Urothelium cell line (cell line): ENCODE results near the gene NUDT3.
"Not testable (repeated sequence)": the region's sequence is repeated elsewhere in the genome, so short reads cannot be mapped to it uniquely, and the experiment has no call there.

ENCODE experiments used
- DNase-seq: peaks from one replicate; pipeline ENCODE4 v3.0.0; 2011; ENCODE audit warnings: low spot score, mixed read lengths
- FAIRE-seq: peaks from 2 replicates; lab custom pipeline; 2011; peaks lifted over from hg19 to GRCh38; lab: Jason Lieb, UNC

NUDT3 gene

DNA sequence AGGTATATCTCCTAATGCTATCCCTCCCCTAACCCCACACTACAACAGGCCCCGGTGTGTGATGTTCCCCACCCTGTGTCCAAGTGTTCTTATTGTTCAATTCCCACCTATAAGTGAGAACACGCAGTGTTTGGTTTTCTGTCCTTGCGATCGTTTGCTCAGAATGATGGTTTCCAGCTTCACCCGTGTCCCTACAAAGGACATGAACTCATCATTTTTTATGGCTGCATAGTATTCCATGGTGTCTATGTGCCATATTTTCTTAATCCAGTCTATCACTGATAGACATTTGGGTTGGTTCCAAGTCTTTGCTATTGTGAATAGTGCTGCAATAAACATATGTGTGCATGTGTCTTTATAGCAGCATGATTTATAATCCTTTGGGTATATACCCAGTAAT, 20.6 kb downstream of the NUDT3 start:
- FAIRE-seq, DNase-seq: not testable (repeated sequence)

DNA sequence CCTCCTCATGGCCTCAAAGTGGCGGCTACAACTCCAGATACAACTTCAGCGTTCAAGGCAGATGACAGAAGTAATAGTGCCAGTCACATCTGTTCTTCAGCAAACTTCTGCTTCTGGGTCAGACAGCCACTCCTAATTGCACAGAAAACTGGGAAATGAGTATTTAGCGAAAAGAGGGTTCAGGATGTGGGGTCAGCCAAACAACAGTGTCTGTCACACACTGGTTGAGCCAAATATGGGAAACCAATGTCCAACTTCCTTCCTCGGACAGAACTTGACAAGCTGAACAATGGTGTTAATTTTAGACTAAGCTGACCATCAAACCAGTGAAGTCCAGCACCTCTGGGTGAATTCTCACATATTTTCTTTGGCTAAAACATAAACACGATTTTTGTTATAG, 22.1 kb downstream of the NUDT3 start:
- DNase-seq: no peak
- no peak for FAIRE-seq

DNA sequence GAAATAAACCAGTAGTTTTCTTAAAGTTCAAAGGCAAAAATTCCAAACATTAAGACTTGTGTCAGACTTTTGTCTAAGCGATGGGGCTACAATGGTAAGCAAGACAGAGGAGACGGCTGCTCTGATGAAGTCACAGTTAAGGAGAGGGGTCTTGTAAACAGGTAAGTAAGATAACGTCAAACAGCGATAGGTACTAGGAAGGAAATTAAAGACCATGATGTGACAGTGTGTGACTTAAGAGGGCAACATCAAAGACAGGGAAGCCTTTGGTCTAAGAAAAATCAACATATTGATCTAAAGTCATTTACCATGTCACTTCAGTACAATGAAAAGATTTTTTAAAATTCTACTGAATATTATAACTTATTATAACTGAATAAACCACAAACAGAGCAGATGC, 23.1 kb downstream of the NUDT3 start:
- no peak for DNase-seq
- FAIRE-seq: no peak

GRCh38 chr6:34366639-34366921, 25.9 kb downstream of the NUDT3 start:
- DNase-seq (no peak), FAIRE-seq (no peak)

GRCh38 chr6:34365781-34366638, 26.5 kb downstream of the NUDT3 start:
- DNase-seq, FAIRE-seq: not testable (repeated sequence)

DNA sequence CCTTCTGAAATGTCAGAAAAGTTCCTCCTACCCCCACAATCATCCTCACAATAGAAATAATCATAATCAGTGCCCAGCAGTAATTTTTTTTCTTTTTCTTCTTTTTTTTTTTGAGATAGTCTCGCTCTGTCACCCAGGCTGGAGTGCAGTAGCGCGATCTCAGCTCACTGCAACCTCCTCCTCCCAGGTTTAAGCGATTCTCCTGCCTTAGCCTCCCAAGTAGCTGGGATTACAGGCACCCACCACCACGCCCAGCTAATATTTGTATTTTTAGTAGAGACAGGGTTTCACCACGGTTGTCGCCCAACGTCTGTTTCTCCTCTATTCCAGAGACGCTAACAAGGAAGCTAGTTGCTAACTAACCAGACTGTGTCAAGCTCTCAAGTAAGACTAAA, 28.8 kb downstream of the NUDT3 start:
- FAIRE-seq, DNase-seq: not testable (repeated sequence)

DNA sequence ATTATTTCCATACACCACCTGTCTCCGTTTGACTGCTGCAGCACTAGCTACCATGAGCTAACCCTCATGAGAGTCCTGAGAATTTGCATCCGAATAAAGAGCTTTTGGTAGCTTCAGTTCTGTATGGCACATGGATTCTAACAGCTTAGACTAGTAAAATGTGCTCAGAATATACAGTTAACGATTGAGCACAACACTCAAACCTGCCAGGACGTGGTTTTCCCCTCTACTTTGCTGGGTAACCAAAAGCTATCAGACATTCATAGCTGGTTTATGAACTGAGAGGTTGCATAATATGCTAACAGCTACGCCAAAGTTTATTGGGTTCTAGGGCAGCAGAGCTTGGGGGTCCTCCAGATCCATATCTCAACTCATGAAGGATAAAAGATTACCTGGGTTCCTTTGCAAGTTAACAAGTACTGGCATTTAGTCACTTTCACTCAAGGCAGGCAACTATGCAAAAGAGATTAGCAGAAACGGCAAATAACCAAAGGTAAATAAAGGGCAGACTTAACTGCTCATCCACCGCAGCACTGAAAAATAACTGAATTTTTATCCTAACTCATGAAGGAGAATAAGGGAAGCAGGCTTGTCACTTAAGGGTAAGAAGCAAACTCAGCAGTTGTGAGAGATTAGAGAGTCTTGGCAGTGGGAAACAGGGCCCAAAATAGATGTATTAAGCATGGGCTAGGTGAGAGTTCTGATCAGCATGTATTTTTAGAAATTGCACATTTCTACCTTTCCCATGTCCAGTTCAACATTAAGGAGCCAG, 29.4 kb downstream of the NUDT3 start:
- DNase-seq: no peak
- FAIRE-seq: no peak

- DNase-seq (no peak), FAIRE-seq (no peak)
Observed at GRCh38 chr6:34362176-34362575, 30.3 kb downstream of the NUDT3 start.

- DNase-seq (no peak), FAIRE-seq (no peak)
Observed at GRCh38 chr6:34360556-34360955, 31.9 kb downstream of the NUDT3 start.

- FAIRE-seq (no peak), DNase-seq (no peak)
Observed at GRCh38 chr6:34359418-34360158, 32.9 kb downstream of the NUDT3 start.

DNA sequence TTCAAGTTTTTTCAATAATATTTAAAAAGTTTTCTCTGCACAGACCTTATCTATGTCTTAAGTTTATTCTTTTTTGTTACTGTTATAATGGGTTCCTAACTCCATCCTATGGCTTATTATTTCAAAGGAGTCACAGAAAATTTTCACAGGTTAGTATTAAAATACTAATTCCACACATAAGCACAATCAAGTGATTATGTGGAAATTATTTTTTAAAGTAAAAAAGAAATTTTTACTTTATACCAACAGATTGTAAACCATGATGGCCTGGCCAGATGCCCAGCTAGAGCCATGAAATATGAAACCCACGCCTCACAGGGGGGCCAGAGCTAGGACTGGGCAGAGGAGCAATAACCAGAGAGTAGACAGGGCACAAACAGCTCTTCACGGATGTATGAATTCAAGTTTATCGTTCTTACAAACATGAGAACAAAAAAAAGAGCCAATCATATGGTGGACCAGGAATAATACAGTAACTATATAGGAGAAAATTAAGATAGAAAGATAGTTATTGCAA, 34.0 kb downstream of the NUDT3 start:
- FAIRE-seq: no peak
- peak; percentile 20 for DNase-seq

- FAIRE-seq (no peak), DNase-seq (no peak)
Observed at GRCh38 chr6:34357937-34358336, 34.5 kb downstream of the NUDT3 start.

- FAIRE-seq (no peak), DNase-seq (no peak)
Observed at GRCh38 chr6:34355889-34356288, 36.6 kb downstream of the NUDT3 start.

- DNase-seq, FAIRE-seq: not testable (repeated sequence)
Observed at GRCh38 chr6:34354230-34354629, 38.2 kb downstream of the NUDT3 start.

GRCh38 chr6:34353530-34353929, 38.9 kb downstream of the NUDT3 start:
- not testable (repeated sequence) for FAIRE-seq

DNA sequence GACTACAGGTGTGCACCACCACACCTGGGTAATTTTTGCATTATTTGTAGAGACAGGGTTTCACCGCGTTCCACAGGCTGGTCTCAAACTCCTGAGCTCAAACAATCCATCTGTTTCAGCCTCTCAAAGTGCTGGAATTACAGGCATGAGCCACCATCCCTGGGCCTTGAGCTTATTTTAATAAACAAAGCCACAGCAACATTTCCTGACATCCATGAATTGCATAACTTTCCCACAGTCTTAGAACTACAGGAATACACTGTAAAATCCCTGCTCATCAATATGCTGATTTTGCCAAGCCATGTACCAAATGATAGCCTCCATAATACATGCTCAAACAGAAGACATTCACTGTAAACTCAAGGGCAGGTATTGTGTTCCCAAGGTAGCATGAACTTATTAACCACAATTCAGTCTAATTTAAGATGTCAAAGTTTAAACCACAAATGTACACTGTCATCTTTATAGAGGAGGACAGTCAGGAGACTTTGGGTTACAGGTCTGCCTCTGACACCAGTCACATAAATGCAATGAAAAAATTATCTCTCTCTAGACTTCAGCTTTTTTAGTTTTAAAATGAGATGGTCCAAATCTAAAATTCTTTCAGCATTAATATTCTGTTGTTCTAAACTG, 40.0 kb downstream of the NUDT3 start:
- FAIRE-seq: no peak
- no peak for DNase-seq

More at GRCh38 chr6:34353530-34353929, 38.9 kb downstream of the NUDT3 start:
- DNase-seq: not testable (repeated sequence)

DNA sequence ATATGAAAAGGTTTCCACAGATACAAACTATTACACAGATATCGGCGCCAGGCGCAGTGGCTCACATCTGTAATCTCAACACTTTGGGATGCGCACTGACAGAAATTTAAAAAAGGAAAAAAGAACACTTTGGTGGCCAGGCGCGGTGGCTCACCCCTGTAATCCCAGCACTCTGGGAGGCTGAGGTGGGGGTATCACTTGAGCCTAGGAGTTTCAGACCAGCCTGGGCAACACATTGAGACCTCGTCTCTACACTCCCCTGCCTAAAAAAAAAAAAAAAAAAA, 41.6 kb downstream of the NUDT3 start:
- FAIRE-seq (no peak), DNase-seq (no peak)

DNA sequence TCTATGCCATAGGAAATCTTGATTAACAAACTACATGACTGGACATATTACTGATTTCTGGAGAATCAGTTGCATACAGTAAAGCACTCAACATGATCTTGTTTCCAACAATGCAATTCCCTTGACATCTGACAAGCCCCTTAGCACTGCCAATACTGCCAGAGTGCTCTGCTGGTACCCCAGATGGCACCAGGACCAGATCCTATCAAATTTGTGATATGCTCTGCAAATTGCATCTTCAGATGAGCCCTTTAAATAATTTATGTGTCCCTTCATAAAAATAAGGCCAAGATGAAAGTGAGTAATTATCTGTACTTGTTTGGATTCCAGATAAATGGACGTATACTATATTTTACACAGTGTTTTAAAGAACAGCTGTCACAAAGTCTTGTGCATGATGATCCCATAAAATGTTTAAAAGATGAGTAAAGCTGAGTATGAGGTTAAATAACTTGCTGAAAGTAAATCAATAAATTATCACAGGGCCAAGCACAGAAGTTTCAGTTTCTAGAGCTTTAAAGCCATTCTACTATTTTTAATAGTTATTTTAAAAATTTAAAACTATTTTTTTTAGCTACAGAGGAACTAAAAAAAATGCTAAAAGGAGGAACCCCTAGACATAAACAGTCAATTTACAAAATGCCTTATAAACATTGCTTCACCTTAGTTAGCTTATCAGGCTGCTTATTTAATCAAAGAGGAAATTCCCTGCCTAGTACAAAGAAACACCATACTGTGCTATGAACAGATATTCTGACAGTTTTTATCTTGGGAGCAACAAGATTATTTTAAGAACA, 42.1 kb downstream of the NUDT3 start:
- FAIRE-seq (no peak), DNase-seq (no peak)

- FAIRE-seq (no peak), DNase-seq (no peak)
Observed at GRCh38 chr6:34349211-34349610, 43.3 kb downstream of the NUDT3 start.

- DNase-seq (no peak), FAIRE-seq (no peak)
Observed at GRCh38 chr6:34347303-34347702, 45.2 kb downstream of the NUDT3 start.
